ENCODE data around the gene ZNF169.

GRCh38 chr9:94303321-94303720 lies 44.2 kb downstream of the ZNF169 start:
- TF ChIP-seq CTCF (IDR thresholded peaks at IDR 0.05; ENCODE audit: low read depth, low read length): no peak
- no peak for TF ChIP-seq EZH2phosphoT487 (IDR thresholded peaks at IDR 0.05; ENCODE audit: low read depth)
